GM12878 (cell line): ENCODE results near the gene SPEM2. TPM values are rescaled to one million over a fixed set of nuclear protein-coding genes. Genes with fewer than 3 reads are reported as not detected.

ENCODE experiments used
- ATAC-seq: fragments of 200-7000 bp; cut with Tn5 transposase; 3 replicates; pipeline ENCODE4 v1.9.1; 2020; ENCODE audit warnings: mild to moderate bottlenecking, moderate library complexity
- BruUV-seq: library from RNA; stranded (reverse); fragments of 400-500 nt; replicated peaks from 2 replicates; lab custom pipeline; 2021; lab: Mats Ljungman, UMichigan
- CTCF ChIA-PET: fragments of 300-600 bp; sonication (Branson Sonifier 250); formaldehyde crosslinking; extraction: SDS; loops from one replicate; lab custom pipeline; 2021; ENCODE audit warnings: inconsistent platforms; lab: Yijun Ruan, JAX
- POLR2A ChIA-PET: fragments of 350-600 bp; formaldehyde crosslinking; extraction: SDS; loops from one replicate; lab custom pipeline; 2021; ENCODE audit warnings: inconsistent platforms; lab: Charles Lee
- RAD21 ChIA-PET: fragments of 300-600 bp; sonication (Branson Sonifier 250); formaldehyde crosslinking; loops from one replicate; lab custom pipeline; 2023; ENCODE audit warnings: antibody characterized with exemption; ENCODE audit not compliant: unreplicated experiment; lab: Charles Lee
- SMC1A ChIA-PET: fragments of 300-600 bp; sonication (Branson Sonifier 250); formaldehyde crosslinking; loops from one replicate; lab custom pipeline; 2023; ENCODE audit not compliant: unreplicated experiment, uncharacterized antibody; lab: Charles Lee
- DNase-seq: peaks from one replicate; pipeline ENCODE4 v3.0.0-alpha.2; 2011; ENCODE audit warnings: low read depth, low spot score
- FAIRE-seq: peaks from 3 replicates; lab custom pipeline; 2011; peaks lifted over from hg19 to GRCh38; lab: Jason Lieb, UNC
- H2AFZ ChIP-seq: 2 replicates; pipeline ENCODE4 v1.6.0; 2011; ENCODE audit warnings: low read depth, low read length, control low read depth; ENCODE audit not compliant: control insufficient read depth
- H3K27ac ChIP-seq: 2 replicates; pipeline ENCODE4 v1.5.1; 2011; ENCODE audit warnings: control low read depth; ENCODE audit not compliant: control insufficient read depth, insufficient read depth
- H3K27me3 ChIP-seq, 2 experiments: replicated peaks in 1 of 2; 2 replicates each; pipeline versions ENCODE4 v1.6.0 to v1.6.1; 2011; ENCODE audit warnings: low read length in 1 of 2; ENCODE audit not compliant: control insufficient read depth in 2 of 2, insufficient read depth in 2 of 2
- H3K36me3 ChIP-seq, 2 experiments: 2 replicates each; pipeline ENCODE4 v1.5.1; 2011; ENCODE audit warnings: low read length in 1 of 2; ENCODE audit not compliant: control insufficient read depth in 2 of 2, insufficient read depth in 2 of 2
- H3K4me1 ChIP-seq: 2 replicates; pipeline ENCODE4 v1.6.1; 2011; ENCODE audit warnings: mild to moderate bottlenecking, low read length, moderate library complexity, mixed read lengths; ENCODE audit not compliant: control insufficient read depth, insufficient read depth
- H3K4me2 ChIP-seq: 2 replicates; pipeline ENCODE4 v1.6.0; 2011; ENCODE audit warnings: control low read depth; ENCODE audit not compliant: control insufficient read depth, insufficient read depth
- H3K4me3 ChIP-seq: fragments of 200-600 bp; sonication (generic); 2 replicates; pipeline ENCODE4 v1.5.1; 2016
- H3K79me2 ChIP-seq: 2 replicates; pipeline ENCODE4 v1.6.0; 2011; ENCODE audit warnings: low read length; ENCODE audit not compliant: control insufficient read depth, insufficient read depth
- H3K9ac ChIP-seq: 2 replicates; pipeline ENCODE4 v1.8.0; 2011; ENCODE audit warnings: low read length, control low read depth, mixed read lengths; ENCODE audit not compliant: control insufficient read depth, insufficient read depth
- H3K9me3 ChIP-seq: replicated peaks from 3 replicates; pipeline ENCODE4 v1.5.1; 2011; ENCODE audit warnings: mild to moderate bottlenecking, low read length; ENCODE audit not compliant: control insufficient read depth, insufficient read depth
- H4K20me1 ChIP-seq: 2 replicates; pipeline ENCODE4 v1.6.0; 2011; ENCODE audit not compliant: control insufficient read depth, insufficient read depth
- DPF2 ChIP-seq: fragments of 450-650 bp; IDR thresholded peaks from 2 replicates; pipeline ENCODE4 v1.6.1; 2017; ENCODE audit warnings: mild to moderate bottlenecking
- GABPA ChIP-seq: IDR thresholded peaks from 2 replicates; pipeline ENCODE4 v1.6.1; 2014; ENCODE audit warnings: antibody characterized with exemption, low read depth, mild to moderate bottlenecking, inconsistent platforms
- HCFC1 ChIP-seq: fragments of 150-350 bp; IDR thresholded peaks from 2 replicates; pipeline ENCODE4 v1.6.1; 2014; ENCODE audit warnings: low read length
- NFYB ChIP-seq: IDR thresholded peaks from 2 replicates; pipeline ENCODE4 v1.6.1; 2011; ENCODE audit warnings: low read depth, mild to moderate bottlenecking, low read length, improper control_type of control experiment, moderate library complexity; ENCODE audit not compliant: insufficient read depth
- REST ChIP-seq: IDR thresholded peaks from 2 replicates; pipeline ENCODE4 v1.6.1; 2012; ENCODE audit warnings: mild to moderate bottlenecking, low read depth, low read length
- RFX5 ChIP-seq: IDR thresholded peaks from 2 replicates; pipeline ENCODE4 v1.6.1; 2011; ENCODE audit warnings: low read depth, low read length, improper control_type of control experiment
- USF2 ChIP-seq: IDR thresholded peaks from 2 replicates; pipeline ENCODE4 v1.6.1; 2011; ENCODE audit warnings: low read depth, low read length, improper control_type of control experiment, borderline replicate concordance
- ZSCAN29 ChIP-seq: fragments of 450-650 bp; IDR thresholded peaks from 2 replicates; pipeline ENCODE4 v1.6.1; 2017; ENCODE audit warnings: mild to moderate bottlenecking, moderate library complexity
- WGBS: methylation state at CpG from one replicate; pipeline ENCODE4 v1.1.6; 2016; ENCODE audit warnings: low lambda C conversion rate; ENCODE audit not compliant: insufficient replicate concordance, insufficient coverage; ENCODE audit errors: missing lambda C conversion rate; 5-methylcytosine and 5-hydroxymethylcytosine counted together
- in situ Hi-C: fragments of 300-500 bp; cut with MboI; formaldehyde crosslinking; loops from 9 replicates; pipeline ENCODE4 v1.14.3; 2018; ENCODE audit warnings: mixed read lengths
- intact Hi-C: fragments of 100-400 bp; cut with micrococcal nuclease; formaldehyde crosslinking; loops from one replicate; pipeline ENCODE4 v1.14.2; 2022; ENCODE audit not compliant: unreplicated experiment
- polyA plus RNA-seq, 11 experiments: library from polyadenylated mRNA; depleted of rRNA in 4 of 11; unstranded in 6 of 11; stranded (reverse) in 5 of 11; fragments of >200 nt; fragmentation: Nextera tagmentation in 4 of 11; fragmentation: Illumina TruSeq in 1 of 11; extraction: Ambion mirVana in 4 of 11; extraction: Trizol in 1 of 11; gene quantifications; 1 replicate in 1 of 11; 2 replicates in 10 of 11; pipeline versions ENCODE4 v1.2.1 to v1.2.3, GENCODE V29; 2011 to 2016; ENCODE audit warnings: inconsistent platforms in 2 of 11, missing spikeins in 2 of 11, low read depth in 1 of 11
- total RNA-seq, 4 experiments: library from RNA; depleted of rRNA in 3 of 4; stranded (reverse); fragments of >200 nt in 3 of 4; fragmentation: Illumina TruSeq in 1 of 4; extraction: Trizol in 1 of 4; gene quantifications; 2 replicates each; pipeline versions ENCODE4 v1.2.1 to v1.2.3, GENCODE V29; 2013 to 2021

Gene SPEM2
- total and polyA plus RNA-seq, 10 of the 15 experiments (the other 5 are each of a cell fraction or from before 2014, with no cell fraction given) = not detected

- no peak for TF ChIP-seq RFX5
- no peak for TF ChIP-seq GABPA
- no peak for TF ChIP-seq REST
- no peak for TF ChIP-seq USF2
- no peak for TF ChIP-seq HCFC1
- no peak for TF ChIP-seq NFYB
- TF ChIP-seq ZSCAN29 = no peak
These were observed 8.3 kb upstream of the SPEM2 start (continued) for GRCh38 chr17:7417056-7417655.

- H3K4me3 ChIP-seq = no peak overlapping the region
- no peak for FAIRE-seq
- H3K9me3 ChIP-seq = no peaks in the 10 kb centered on the region
- H3K4me2 ChIP-seq = no peak overlapping the region
- no peaks in the 10 kb centered on the region for H4K20me1 ChIP-seq
- TF ChIP-seq DPF2 = no peak
- TF ChIP-seq, all 136 proteins: peak for 0
- no peak overlapping the region for H3K9ac ChIP-seq
- H2AFZ ChIP-seq = no peak overlapping the region
- 19% methylated on average over 15 of the region's 18 CpGs for WGBS
- intact Hi-C loops = no loop called here
- H3K4me1 ChIP-seq = no peaks in the 10 kb centered on the region
- RAD21 ChIA-PET = no interaction called here
- no peaks in the 10 kb centered on the region for H3K79me2 ChIP-seq
- CTCF ChIA-PET = interaction anchor here (0.6 kb wide), 1 partner anchor 141 kb away, joined by 3 read pairs; no protein-coding TSS in a partner anchor
- BruUV-seq = no TSS peak
- in situ Hi-C loops = no loop called here
- H3K36me3 ChIP-seq = no peaks in the 10 kb centered on the region
- H3K27me3 ChIP-seq = no peaks in the 10 kb centered on the region; a peak in 1 of 4 replicates
- ATAC-seq (no peak), DNase-seq (no peak)
- H3K27ac ChIP-seq = no peak overlapping the region
- POLR2A ChIA-PET = interaction anchor here (1.2 kb wide), 1 partner anchor 10 kb away, joined by 3 read pairs; no protein-coding TSS in a partner anchor
- SMC1A ChIA-PET = no interaction called here
These were observed 6.8 kb upstream of the SPEM2 start for GRCh38 chr17:7418472-7419152.
